Measurements from ENCODE around the gene DCAF12L1. TPM values are rescaled to one million over a fixed set of nuclear protein-coding genes. Genes with fewer than 3 reads are reported as not detected.

DCAF12L1 gene
- total RNA-seq, 1 experiment from 2014 or later: 1.9 TPM

DNA sequence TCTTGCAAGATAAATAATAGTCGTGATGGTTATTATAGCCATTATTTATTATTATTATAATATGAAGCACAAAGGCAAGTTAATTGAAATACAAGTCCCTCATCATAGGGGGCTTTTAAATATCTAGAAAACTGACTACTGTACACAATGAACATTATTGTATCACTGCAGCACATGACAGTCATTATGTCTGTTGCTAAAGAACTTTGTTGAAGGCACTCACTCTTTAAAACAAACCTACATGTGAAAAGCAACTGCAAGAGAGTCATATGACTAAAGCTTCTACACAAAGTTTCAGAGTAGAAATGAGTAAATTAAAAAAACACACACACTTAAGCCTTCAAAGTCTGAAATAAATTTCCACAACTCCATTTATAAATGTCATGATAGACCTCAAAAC, 23.3 kb upstream of the DCAF12L1 start (continued):
- TF ChIP-seq, protein P1, sequence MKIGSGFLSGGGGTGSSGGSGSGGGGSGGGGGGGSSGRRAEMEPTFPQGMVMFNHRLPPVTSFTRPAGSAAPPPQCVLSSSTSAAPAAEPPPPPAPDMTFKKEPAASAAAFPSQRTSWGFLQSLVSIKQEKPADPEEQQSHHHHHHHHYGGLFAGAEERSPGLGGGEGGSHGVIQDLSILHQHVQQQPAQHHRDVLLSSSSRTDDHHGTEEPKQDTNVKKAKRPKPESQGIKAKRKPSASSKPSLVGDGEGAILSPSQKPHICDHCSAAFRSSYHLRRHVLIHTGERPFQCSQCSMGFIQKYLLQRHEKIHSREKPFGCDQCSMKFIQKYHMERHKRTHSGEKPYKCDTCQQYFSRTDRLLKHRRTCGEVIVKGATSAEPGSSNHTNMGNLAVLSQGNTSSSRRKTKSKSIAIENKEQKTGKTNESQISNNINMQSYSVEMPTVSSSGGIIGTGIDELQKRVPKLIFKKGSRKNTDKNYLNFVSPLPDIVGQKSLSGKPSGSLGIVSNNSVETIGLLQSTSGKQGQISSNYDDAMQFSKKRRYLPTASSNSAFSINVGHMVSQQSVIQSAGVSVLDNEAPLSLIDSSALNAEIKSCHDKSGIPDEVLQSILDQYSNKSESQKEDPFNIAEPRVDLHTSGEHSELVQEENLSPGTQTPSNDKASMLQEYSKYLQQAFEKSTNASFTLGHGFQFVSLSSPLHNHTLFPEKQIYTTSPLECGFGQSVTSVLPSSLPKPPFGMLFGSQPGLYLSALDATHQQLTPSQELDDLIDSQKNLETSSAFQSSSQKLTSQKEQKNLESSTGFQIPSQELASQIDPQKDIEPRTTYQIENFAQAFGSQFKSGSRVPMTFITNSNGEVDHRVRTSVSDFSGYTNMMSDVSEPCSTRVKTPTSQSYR (CRISPR knock-in tag; IDR thresholded peaks at IDR 0.05): no peak
- TF ChIP-seq MYBL2 (CRISPR knock-in tag; IDR thresholded peaks at IDR 0.05) (no peak), GRHL2 (CRISPR knock-in tag; IDR thresholded peaks at IDR 0.05; ENCODE audit: insufficient replicate concordance, severe bottlenecking) (no peak)

DNA sequence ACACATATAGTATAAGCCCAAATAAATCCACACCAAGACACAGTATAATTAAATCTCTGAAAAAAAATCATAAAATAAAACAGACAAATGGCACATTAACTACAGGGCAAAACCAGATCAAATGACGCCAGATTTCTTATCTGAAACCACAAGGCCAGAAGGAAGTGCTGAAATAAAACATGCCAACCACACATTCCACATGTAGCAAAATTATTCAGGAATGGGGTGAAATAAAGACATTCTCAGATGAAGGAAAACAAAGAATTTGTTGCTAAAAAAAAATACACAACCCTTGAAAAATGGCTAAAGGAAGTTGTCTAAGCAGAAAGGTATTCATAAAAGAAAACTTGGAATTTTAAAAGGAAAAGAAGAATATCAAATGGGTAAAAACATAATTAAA, 4.5 kb upstream of the DCAF12L1 start:
- H3K27me3 Mint-ChIP-seq (ENCODE audit: low read depth): peaks cover 15% of the 10 kb centered on the region
- CTCF ChIA-PET: no interaction called here
- no peak for DNase-seq (ENCODE audit: low spot score)

More for the DNA sequence above, 4.5 kb upstream of the DCAF12L1 start:
- H3K36me3 Mint-ChIP-seq: no peaks in the 10 kb centered on the region
- no peak for ATAC-seq
- TF ChIP-seq RORB (CRISPR knock-in tag; IDR thresholded peaks at IDR 0.05) (no peak), ZNF396 (CRISPR knock-in tag; IDR thresholded peaks at IDR 0.05; ENCODE audit: borderline replicate concordance) (no peak), ZNF121 (CRISPR knock-in tag; IDR thresholded peaks at IDR 0.05) (no peak), SMAD3 (CRISPR knock-in tag; IDR thresholded peaks at IDR 0.05; ENCODE audit: borderline replicate concordance) (no peak), ZNF138 (CRISPR knock-in tag; conservative IDR thresholded peaks at IDR 0.05) (no peak), TEAD4 (CRISPR knock-in tag; IDR thresholded peaks at IDR 0.05) (no peak), CBFB (CRISPR knock-in tag; IDR thresholded peaks at IDR 0.05; ENCODE audit: low read depth) (no peak), JAZF1 (CRISPR knock-in tag; IDR thresholded peaks at IDR 0.05) (no peak)
- TF ChIP-seq, protein P2, sequence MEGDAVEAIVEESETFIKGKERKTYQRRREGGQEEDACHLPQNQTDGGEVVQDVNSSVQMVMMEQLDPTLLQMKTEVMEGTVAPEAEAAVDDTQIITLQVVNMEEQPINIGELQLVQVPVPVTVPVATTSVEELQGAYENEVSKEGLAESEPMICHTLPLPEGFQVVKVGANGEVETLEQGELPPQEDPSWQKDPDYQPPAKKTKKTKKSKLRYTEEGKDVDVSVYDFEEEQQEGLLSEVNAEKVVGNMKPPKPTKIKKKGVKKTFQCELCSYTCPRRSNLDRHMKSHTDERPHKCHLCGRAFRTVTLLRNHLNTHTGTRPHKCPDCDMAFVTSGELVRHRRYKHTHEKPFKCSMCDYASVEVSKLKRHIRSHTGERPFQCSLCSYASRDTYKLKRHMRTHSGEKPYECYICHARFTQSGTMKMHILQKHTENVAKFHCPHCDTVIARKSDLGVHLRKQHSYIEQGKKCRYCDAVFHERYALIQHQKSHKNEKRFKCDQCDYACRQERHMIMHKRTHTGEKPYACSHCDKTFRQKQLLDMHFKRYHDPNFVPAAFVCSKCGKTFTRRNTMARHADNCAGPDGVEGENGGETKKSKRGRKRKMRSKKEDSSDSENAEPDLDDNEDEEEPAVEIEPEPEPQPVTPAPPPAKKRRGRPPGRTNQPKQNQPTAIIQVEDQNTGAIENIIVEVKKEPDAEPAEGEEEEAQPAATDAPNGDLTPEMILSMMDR (IDR thresholded peaks at IDR 0.05): no peak
- TF ChIP-seq, protein P3, sequence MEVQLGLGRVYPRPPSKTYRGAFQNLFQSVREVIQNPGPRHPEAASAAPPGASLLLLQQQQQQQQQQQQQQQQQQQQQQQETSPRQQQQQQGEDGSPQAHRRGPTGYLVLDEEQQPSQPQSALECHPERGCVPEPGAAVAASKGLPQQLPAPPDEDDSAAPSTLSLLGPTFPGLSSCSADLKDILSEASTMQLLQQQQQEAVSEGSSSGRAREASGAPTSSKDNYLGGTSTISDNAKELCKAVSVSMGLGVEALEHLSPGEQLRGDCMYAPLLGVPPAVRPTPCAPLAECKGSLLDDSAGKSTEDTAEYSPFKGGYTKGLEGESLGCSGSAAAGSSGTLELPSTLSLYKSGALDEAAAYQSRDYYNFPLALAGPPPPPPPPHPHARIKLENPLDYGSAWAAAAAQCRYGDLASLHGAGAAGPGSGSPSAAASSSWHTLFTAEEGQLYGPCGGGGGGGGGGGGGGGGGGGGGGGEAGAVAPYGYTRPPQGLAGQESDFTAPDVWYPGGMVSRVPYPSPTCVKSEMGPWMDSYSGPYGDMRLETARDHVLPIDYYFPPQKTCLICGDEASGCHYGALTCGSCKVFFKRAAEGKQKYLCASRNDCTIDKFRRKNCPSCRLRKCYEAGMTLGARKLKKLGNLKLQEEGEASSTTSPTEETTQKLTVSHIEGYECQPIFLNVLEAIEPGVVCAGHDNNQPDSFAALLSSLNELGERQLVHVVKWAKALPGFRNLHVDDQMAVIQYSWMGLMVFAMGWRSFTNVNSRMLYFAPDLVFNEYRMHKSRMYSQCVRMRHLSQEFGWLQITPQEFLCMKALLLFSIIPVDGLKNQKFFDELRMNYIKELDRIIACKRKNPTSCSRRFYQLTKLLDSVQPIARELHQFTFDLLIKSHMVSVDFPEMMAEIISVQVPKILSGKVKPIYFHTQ (CRISPR knock-in tag; IDR thresholded peaks at IDR 0.05): no peak
- TF ChIP-seq, protein P4, sequence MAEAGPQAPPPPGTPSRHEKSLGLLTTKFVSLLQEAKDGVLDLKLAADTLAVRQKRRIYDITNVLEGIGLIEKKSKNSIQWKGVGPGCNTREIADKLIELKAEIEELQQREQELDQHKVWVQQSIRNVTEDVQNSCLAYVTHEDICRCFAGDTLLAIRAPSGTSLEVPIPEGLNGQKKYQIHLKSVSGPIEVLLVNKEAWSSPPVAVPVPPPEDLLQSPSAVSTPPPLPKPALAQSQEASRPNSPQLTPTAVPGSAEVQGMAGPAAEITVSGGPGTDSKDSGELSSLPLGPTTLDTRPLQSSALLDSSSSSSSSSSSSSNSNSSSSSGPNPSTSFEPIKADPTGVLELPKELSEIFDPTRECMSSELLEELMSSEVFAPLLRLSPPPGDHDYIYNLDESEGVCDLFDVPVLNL (CRISPR knock-in tag; IDR thresholded peaks at IDR 0.05; ENCODE audit: borderline replicate concordance, low read depth): no peak
- TF ChIP-seq, protein P5, sequence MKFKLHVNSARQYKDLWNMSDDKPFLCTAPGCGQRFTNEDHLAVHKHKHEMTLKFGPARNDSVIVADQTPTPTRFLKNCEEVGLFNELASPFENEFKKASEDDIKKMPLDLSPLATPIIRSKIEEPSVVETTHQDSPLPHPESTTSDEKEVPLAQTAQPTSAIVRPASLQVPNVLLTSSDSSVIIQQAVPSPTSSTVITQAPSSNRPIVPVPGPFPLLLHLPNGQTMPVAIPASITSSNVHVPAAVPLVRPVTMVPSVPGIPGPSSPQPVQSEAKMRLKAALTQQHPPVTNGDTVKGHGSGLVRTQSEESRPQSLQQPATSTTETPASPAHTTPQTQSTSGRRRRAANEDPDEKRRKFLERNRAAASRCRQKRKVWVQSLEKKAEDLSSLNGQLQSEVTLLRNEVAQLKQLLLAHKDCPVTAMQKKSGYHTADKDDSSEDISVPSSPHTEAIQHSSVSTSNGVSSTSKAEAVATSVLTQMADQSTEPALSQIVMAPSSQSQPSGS (CRISPR knock-in tag; IDR thresholded peaks at IDR 0.05; ENCODE audit: borderline replicate concordance, low read depth): no peak
- TF ChIP-seq, protein P6, sequence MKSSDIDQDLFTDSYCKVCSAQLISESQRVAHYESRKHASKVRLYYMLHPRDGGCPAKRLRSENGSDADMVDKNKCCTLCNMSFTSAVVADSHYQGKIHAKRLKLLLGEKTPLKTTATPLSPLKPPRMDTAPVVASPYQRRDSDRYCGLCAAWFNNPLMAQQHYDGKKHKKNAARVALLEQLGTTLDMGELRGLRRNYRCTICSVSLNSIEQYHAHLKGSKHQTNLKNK (CRISPR knock-in tag; IDR thresholded peaks at IDR 0.05): no peak
- TF ChIP-seq, protein P7, sequence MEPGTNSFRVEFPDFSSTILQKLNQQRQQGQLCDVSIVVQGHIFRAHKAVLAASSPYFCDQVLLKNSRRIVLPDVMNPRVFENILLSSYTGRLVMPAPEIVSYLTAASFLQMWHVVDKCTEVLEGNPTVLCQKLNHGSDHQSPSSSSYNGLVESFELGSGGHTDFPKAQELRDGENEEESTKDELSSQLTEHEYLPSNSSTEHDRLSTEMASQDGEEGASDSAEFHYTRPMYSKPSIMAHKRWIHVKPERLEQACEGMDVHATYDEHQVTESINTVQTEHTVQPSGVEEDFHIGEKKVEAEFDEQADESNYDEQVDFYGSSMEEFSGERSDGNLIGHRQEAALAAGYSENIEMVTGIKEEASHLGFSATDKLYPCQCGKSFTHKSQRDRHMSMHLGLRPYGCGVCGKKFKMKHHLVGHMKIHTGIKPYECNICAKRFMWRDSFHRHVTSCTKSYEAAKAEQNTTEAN (CRISPR knock-in tag; IDR thresholded peaks at IDR 0.05): no peak
- TF ChIP-seq, protein P8, sequence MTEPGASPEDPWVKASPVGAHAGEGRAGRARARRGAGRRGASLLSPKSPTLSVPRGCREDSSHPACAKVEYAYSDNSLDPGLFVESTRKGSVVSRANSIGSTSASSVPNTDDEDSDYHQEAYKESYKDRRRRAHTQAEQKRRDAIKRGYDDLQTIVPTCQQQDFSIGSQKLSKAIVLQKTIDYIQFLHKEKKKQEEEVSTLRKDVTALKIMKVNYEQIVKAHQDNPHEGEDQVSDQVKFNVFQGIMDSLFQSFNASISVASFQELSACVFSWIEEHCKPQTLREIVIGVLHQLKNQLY (CRISPR knock-in tag; IDR thresholded peaks at IDR 0.05): no peak
- TF ChIP-seq, protein P9, sequence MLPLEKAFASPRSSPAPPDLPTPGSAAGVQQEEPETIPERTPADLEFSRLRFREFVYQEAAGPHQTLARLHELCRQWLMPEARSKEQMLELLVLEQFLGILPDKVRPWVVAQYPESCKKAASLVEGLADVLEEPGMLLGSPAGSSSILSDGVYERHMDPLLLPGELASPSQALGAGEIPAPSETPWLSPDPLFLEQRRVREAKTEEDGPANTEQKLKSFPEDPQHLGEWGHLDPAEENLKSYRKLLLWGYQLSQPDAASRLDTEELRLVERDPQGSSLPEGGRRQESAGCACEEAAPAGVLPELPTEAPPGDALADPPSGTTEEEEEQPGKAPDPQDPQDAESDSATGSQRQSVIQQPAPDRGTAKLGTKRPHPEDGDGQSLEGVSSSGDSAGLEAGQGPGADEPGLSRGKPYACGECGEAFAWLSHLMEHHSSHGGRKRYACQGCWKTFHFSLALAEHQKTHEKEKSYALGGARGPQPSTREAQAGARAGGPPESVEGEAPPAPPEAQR (CRISPR knock-in tag; IDR thresholded peaks at IDR 0.05): no peak
- POLR2A ChIA-PET: no interaction called here
- peaks cover 15% of the 10 kb centered on the region for H3K4me1 Mint-ChIP-seq
- no peak overlapping the region for H3K4me3 Mint-ChIP-seq
- H3K27ac Mint-ChIP-seq: no peak overlapping the region
- H3K9me3 Mint-ChIP-seq: no peaks in the 10 kb centered on the region
